Measurements from ENCODE around the gene CALN1.

The CALN1 gene

GRCh38 chr7:72235351-72235750 is 176.8 kb downstream of the CALN1 start:
- no peak overlapping the region for H3K4me2 ChIP-seq (ENCODE audit: low read length)
- no peaks in the 10 kb centered on the region for H4K20me1 ChIP-seq (ENCODE audit: insufficient read depth, low read length)
- no peaks in the 10 kb centered on the region for H3K9me2 ChIP-seq (ENCODE audit: low read depth, low read length)
- H2AFZ ChIP-seq (ENCODE audit: low read length): no peak overlapping the region
- H3K27ac ChIP-seq (ENCODE audit: low read depth, low read length, poor library complexity, severe bottlenecking): no peak overlapping the region
- H3K4me1 ChIP-seq (ENCODE audit: insufficient read depth, low read length, severe bottlenecking): no peaks in the 10 kb centered on the region
- no peak overlapping the region for H3K4me3 ChIP-seq (ENCODE audit: low read depth, low read length, poor library complexity, severe bottlenecking)
- H3K36me3 ChIP-seq (ENCODE audit: insufficient read depth, low read length): no peaks in the 10 kb centered on the region
- H3K79me2 ChIP-seq (ENCODE audit: insufficient read depth, low read length): no peaks in the 10 kb centered on the region
- no peak for TF ChIP-seq EZH2 (IDR thresholded peaks at IDR 0.05; ENCODE audit: borderline replicate concordance, low read length)
- TF ChIP-seq, protein P1, sequence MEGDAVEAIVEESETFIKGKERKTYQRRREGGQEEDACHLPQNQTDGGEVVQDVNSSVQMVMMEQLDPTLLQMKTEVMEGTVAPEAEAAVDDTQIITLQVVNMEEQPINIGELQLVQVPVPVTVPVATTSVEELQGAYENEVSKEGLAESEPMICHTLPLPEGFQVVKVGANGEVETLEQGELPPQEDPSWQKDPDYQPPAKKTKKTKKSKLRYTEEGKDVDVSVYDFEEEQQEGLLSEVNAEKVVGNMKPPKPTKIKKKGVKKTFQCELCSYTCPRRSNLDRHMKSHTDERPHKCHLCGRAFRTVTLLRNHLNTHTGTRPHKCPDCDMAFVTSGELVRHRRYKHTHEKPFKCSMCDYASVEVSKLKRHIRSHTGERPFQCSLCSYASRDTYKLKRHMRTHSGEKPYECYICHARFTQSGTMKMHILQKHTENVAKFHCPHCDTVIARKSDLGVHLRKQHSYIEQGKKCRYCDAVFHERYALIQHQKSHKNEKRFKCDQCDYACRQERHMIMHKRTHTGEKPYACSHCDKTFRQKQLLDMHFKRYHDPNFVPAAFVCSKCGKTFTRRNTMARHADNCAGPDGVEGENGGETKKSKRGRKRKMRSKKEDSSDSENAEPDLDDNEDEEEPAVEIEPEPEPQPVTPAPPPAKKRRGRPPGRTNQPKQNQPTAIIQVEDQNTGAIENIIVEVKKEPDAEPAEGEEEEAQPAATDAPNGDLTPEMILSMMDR (IDR thresholded peaks at IDR 0.05; ENCODE audit: low read length): no peak
- H3K27me3 ChIP-seq (ENCODE audit: insufficient read depth, low read length): no peaks in the 10 kb centered on the region
- no peaks in the 10 kb centered on the region for H3K9me3 ChIP-seq (ENCODE audit: low read length)
- H3K9ac ChIP-seq (ENCODE audit: low read length): no peak overlapping the region
- no peaks in the 10 kb centered on the region for H3F3A ChIP-seq (ENCODE audit: insufficient read depth, low read length)

GRCh38 chr7:72234086-72234485 is 178.1 kb downstream of the CALN1 start:
- Histone ChIP-seq H3K27me3 (ENCODE audit: insufficient read depth, low read length) (no peaks in the 10 kb centered on the region), H3K4me2 (ENCODE audit: low read length) (no peak overlapping the region), H3K9ac (ENCODE audit: low read length) (no peak overlapping the region), H3K36me3 (ENCODE audit: insufficient read depth, low read length) (no peaks in the 10 kb centered on the region), H3K4me1 (ENCODE audit: insufficient read depth, low read length, severe bottlenecking) (no peaks in the 10 kb centered on the region), H3K79me2 (ENCODE audit: insufficient read depth, low read length) (no peaks in the 10 kb centered on the region), H3F3A (ENCODE audit: insufficient read depth, low read length) (no peaks in the 10 kb centered on the region), H3K27ac (ENCODE audit: low read depth, low read length, poor library complexity, severe bottlenecking) (no peak overlapping the region), H2AFZ (ENCODE audit: low read length) (no peak overlapping the region), H3K9me3 (ENCODE audit: low read length) (no peaks in the 10 kb centered on the region), H4K20me1 (ENCODE audit: insufficient read depth, low read length) (no peaks in the 10 kb centered on the region), H3K9me2 (ENCODE audit: low read depth, low read length) (no peaks in the 10 kb centered on the region), H3K4me3 (ENCODE audit: low read depth, low read length, poor library complexity, severe bottlenecking) (no peak overlapping the region)
- TF ChIP-seq EZH2 (IDR thresholded peaks at IDR 0.05; ENCODE audit: borderline replicate concordance, low read length): no peak
- TF ChIP-seq, protein P1 (IDR thresholded peaks at IDR 0.05; ENCODE audit: low read length): no peak

DNA sequence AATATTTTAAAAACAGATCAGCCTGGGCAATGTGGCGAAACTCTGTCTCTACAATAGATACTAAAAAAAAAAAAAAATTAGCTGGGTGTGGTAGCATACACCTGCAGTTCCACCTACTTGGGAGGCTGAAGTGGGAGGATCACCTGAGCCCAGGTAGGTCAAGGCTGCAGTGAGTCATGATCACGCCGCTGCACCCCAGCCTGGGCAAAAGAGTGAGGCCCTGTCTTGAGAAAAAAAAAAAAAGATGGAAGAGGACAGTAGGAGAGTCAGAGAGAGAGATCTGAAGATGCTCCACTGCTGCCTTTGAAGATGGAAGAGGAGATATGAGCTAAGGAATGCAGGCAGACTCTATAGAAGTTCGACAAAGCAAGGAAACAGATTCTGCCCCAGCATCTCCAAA is 181.9 kb downstream of the CALN1 start:
- H3K27ac ChIP-seq (ENCODE audit: low read depth, low read length, poor library complexity, severe bottlenecking): no peak overlapping the region
- H2AFZ ChIP-seq (ENCODE audit: low read length): no peak overlapping the region
- no peak for TF ChIP-seq EZH2 (IDR thresholded peaks at IDR 0.05; ENCODE audit: borderline replicate concordance, low read length)
- TF ChIP-seq, protein P1 (IDR thresholded peaks at IDR 0.05; ENCODE audit: low read length): no peak
- no peak overlapping the region for H3K4me3 ChIP-seq (ENCODE audit: low read depth, low read length, poor library complexity, severe bottlenecking)
- no peaks in the 10 kb centered on the region for H3K27me3 ChIP-seq (ENCODE audit: insufficient read depth, low read length)
- H3K36me3 ChIP-seq (ENCODE audit: insufficient read depth, low read length): no peaks in the 10 kb centered on the region
- H3K4me2 ChIP-seq (ENCODE audit: low read length): no peak overlapping the region
- no peaks in the 10 kb centered on the region for H4K20me1 ChIP-seq (ENCODE audit: insufficient read depth, low read length)
- no peaks in the 10 kb centered on the region for H3K79me2 ChIP-seq (ENCODE audit: insufficient read depth, low read length)
- H3K4me1 ChIP-seq (ENCODE audit: insufficient read depth, low read length, severe bottlenecking): no peaks in the 10 kb centered on the region
- H3F3A ChIP-seq (ENCODE audit: insufficient read depth, low read length): no peaks in the 10 kb centered on the region
- no peaks in the 10 kb centered on the region for H3K9me2 ChIP-seq (ENCODE audit: low read depth, low read length)
- no peaks in the 10 kb centered on the region for H3K9me3 ChIP-seq (ENCODE audit: low read length)
- H3K9ac ChIP-seq (ENCODE audit: low read length): no peak overlapping the region
